A549 treated with DMSO at 1 μM for 4 hours (cell line): ENCODE measurements around the gene MPZL1. TPM values are rescaled to one million over a fixed set of nuclear protein-coding genes. Genes with fewer than 3 reads are reported as not detected.

ENCODE experiments used
- total RNA-seq: library from RNA; stranded (reverse); fragments of 200-300 nt; extraction: Qiagen RNA extraction; gene quantifications from 5 replicates; pipeline ENCODE4 v1.2.3, GENCODE V29; 2022; ENCODE audit warnings: low read depth

Gene MPZL1
- total RNA-seq, result 94.8 to 150 TPM (median 132 TPM) in 5 replicates

DNA sequence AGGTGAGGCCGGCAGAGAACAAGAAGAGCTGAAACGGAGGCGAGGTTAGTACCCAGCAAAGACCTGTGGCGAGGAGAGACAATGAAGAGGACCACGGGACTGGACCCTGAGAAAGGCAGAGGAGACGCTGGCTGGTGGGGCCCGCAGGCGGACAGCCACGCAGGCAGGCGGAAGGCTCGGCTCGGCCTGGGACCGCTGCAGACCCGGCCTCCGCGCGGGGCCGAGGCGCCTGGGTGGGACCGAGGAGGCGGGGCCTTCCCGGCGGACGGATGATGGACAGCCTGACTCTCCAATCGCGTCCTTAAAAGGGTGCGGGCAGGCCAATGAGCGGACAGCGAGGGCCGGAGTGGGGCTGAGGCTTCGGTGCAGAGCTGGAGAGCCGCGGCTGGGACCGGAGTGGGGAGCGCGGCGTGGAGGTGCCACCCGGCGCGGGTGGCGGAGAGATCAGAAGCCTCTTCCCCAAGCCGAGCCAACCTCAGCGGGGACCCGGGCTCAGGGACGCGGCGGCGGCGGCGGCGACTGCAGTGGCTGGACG, at the start of gene MPZL1:
Gene MPZL1 (plus strand): TSS at position 366 of the 535 bp plus-strand sequence. CDS start 170 bp downstream, outside the sequence.

Other genes starting within 250 kb of the MPZL1 start
- gene CD247, start 203.5 kb upstream of the MPZL1 start, total RNA-seq, result 0.15 to 0.31 TPM (median 0.19 TPM) in 4 of 5 replicates, not detected in the other
- gene CREG1, start 168.2 kb upstream of the MPZL1 start, total RNA-seq, result 73.3 to 109 TPM (median 96.6 TPM) in 5 replicates
- gene RCSD1, start 91.8 kb upstream of the MPZL1 start, total RNA-seq, result 0.06 to 0.09 TPM (median 0.08 TPM) in 4 of 5 replicates, not detected in the other
- gene ADCY10, start 192.2 kb downstream of the MPZL1 start, total RNA-seq, result 0.08 to 0.17 TPM (median 0.12 TPM) in 5 replicates
- 23.7 to 30.2 TPM (median 27.5 TPM) in 5 replicates for gene DCAF6, start 214.7 kb downstream of the MPZL1 start, total RNA-seq
- 46.9 to 82.8 TPM (median 79.0 TPM) in 5 replicates for gene MPC2, start 215.1 kb downstream of the MPZL1 start, total RNA-seq